GM21529 (cell line): ENCODE results near the gene NTN5.

Experiments used
- ATAC-seq: cut with Tn5 transposase; IDR thresholded peaks from one replicate; pipeline ENCODE4 v1.9.1; 2021; ENCODE audit not compliant: unreplicated experiment

The NTN5 gene

GRCh38 chr19:48616041-48616436, 56.8 kb downstream of the NTN5 start:
- ATAC-seq: no peak

GRCh38 chr19:48615231-48616040, 57.4 kb downstream of the NTN5 start:
- ATAC-seq: no peak

DNA sequence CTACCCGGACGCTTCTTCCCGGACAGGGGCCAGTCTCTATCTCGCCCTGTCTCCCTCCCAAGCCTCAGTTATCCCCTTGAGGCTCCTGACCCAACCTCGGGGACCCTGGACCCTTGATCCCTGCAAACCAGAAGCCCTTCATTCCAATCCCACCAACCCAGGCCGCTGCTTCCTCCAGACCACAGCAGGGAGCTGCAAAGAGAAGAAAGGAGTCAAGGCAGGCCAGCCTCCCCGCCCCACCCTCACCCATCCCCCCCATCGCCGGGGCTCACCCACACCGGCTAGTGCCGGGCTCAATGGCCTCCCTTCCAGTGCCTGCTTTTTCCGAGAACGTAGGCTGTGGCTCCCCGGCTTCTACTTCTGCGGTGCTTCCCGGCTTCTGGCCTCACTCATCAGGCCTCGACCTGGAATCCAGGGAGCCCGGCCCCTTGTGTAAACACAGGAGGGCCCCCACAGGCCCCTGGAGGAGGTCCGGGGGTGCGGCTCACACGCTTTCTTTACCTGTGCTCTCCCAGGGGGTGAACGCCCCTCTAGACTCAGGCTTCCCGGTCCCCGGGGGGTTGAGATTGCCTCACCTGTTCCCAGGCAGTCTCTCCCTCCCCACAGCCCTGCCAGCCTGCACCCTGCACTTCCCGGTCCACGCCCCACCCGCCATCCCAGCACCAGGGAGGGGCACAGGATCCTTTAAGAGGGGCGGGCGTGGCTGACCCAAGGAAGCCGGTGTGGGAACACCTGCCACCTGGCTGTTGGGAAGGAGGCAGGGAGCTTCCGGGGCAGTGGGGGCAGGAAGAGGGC, 58.2 kb downstream of the NTN5 start, which contains the start of gene FAM83E:
Gene FAM83E (minus strand): TSS at position 641 of the 795 bp plus-strand sequence. CDS start 1,704 bp downstream, outside the sequence.
- no peak for ATAC-seq

DNA sequence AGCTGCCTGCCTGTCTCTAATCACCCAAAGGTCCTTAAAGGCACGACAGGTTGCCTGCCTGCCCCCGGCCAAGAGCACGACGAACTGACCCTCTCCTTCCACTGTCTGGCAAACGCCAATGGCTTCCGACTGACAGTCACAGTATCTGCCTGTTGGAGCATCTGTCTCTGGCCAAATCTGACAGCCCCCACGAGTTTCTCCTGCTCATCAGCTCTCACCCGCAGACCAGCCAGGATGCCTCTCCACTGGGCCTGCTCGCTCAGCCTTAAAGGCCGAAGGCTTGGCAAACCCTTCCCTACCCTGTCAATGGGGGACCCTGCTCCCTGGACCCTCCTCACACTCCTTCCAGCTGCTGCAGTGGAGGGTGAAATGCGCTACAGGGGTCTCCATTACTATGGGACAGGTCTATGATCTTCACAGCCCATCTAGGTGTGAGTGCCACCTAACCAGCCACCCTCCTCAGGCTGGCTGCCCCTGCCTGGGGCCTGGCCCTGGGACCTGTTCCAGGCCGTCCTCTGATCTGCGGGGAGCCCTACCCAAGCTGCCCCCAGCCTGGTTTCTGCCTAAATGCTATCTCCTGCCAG, 58.9 kb downstream of the NTN5 start:
- ATAC-seq: no peak

GRCh38 chr19:48613024-48613851, 59.6 kb downstream of the NTN5 start:
- ATAC-seq: no peak

DNA sequence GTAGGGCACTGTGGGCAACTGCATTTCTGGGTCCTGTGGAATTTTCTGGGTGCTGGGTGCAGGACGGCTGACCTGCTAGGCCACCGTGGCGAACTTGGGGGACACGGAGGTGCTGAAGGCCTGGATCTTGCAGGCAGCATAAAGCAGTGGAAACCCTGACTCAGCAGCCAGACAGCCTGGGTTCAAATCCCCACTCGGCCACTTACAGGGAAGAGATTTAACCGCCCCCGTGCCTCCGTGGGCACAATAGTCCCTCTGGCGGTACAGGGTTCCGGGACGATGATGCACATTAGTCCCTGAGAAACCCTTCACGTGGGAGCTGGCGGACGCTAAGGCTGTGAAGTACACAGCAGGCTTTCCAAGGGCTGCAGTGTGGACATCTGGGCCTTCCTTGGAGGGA, 60.9 kb downstream of the NTN5 start:
- no peak for ATAC-seq
